Measurements from ENCODE around the gene C15orf39. TPM values are rescaled to one million over a fixed set of nuclear protein-coding genes. Genes with fewer than 3 reads are reported as not detected.

Gene C15orf39
- total RNA-seq, 4 donors from 2014 or later = 13.8 to 20.1 (median 17.2) TPM

DNA sequence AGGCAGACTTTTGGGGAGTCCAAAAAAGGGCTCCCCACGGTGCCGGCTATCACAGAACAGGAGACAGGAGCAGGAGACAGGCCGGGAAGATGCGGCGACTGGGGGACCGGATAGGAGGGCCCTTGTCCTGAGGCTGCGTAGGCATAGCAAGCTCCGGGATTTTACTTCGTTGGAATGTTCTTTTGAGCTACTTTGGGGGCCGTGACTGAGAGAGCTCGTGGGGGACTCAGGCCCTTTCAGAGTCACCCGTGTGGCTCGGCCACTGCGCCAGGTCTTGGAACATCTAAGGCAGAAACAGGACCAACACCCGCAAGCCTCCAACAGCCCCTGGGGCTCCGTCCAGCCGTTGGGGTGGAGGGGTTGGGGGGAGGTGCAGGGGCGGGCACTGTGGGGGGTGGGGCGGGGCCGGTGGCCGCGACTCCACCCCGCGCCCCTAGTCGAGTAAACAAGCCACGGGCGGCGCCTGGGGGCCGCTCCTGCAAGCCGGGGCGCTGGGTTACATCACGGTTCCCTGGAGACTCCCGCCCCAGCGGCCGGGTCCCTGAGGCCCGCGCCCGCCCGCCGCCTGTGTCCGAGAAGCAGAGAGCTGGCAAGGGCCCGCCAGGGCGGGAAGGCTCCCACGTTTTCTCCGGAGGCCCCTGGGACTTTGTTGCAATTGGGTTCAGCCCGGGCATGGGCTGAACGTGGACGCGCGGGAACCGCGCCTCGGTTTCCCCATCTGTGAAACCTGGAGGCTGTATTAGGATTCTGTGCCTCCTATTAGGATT, 23.3 kb upstream of the C15orf39 start:
- Histone ChIP-seq H3K27ac (peak overlapping the region; percentile 71 to 94 (median 86)), H3K4me1 (peaks cover 0 to 77% (median 54%) of the 10 kb centered on the region in 4 donors), H3K9me3 (no peaks in the 10 kb centered on the region), H3K36me3 (no peaks in the 10 kb centered on the region), H3K4me3 (peak overlapping the region; percentile 30 to 53 (median 44)), H3K27me3 (no peaks in the 10 kb centered on the region)
- TF ChIP-seq, protein P1, sequence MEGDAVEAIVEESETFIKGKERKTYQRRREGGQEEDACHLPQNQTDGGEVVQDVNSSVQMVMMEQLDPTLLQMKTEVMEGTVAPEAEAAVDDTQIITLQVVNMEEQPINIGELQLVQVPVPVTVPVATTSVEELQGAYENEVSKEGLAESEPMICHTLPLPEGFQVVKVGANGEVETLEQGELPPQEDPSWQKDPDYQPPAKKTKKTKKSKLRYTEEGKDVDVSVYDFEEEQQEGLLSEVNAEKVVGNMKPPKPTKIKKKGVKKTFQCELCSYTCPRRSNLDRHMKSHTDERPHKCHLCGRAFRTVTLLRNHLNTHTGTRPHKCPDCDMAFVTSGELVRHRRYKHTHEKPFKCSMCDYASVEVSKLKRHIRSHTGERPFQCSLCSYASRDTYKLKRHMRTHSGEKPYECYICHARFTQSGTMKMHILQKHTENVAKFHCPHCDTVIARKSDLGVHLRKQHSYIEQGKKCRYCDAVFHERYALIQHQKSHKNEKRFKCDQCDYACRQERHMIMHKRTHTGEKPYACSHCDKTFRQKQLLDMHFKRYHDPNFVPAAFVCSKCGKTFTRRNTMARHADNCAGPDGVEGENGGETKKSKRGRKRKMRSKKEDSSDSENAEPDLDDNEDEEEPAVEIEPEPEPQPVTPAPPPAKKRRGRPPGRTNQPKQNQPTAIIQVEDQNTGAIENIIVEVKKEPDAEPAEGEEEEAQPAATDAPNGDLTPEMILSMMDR (IDR thresholded peaks at IDR 0.05) = no peak
- TF ChIP-seq EP300 (IDR thresholded peaks at IDR 0.05) (peak in 1 of 2 donors; percentile 26), POLR2A (IDR thresholded peaks at IDR 0.05) (peak in 1 of 2 donors; percentile 29)
- WGBS, 2 donors = 5 to 11% methylated on average over 30 to 42 of the region's 53 CpGs
- DNase-seq (ENCODE audit: low spot score in 2 of 2) = peak in 1 of 2 donors; percentile 18

DNA sequence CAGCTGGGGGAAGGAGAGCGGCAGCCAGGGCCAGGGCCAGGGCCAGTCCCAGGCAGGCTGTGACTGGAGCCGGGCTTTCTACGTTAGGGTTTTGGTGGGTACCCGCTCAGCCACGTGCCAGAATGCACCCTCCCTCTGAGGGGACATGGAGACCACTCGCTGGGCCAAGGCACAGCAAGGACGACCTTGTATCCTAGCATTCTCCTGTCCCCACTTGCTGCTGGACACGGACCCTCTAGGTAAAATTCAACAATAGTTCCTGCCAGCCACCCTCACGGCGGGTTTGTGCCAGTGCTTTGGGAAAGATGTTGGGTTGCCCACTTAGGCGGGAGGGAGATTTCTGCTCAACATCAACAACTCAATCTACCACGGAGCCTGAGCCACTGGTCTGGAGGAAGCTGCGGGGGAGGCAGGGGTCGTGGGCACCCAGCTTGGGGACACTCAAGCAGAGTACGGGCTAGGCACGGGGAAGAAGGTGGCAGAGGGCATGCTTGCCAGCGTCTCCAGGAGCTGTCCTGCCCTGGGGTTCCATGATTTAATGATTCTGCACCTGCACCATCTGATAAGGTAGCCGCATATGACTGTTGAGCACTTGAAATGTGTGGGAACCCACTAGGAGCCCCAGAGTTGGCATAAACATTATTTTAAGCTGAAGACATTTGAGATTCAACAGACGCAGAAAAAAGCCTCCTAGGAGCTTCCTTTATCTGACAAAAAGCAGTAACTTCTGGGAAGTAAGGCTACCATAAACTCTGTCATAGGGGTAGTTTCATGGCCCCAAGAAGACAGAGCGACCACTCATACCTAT, 22.5 kb upstream of the C15orf39 start:
- H3K27ac ChIP-seq = peak overlapping the region; percentile 71 to 94 (median 86)

DNA sequence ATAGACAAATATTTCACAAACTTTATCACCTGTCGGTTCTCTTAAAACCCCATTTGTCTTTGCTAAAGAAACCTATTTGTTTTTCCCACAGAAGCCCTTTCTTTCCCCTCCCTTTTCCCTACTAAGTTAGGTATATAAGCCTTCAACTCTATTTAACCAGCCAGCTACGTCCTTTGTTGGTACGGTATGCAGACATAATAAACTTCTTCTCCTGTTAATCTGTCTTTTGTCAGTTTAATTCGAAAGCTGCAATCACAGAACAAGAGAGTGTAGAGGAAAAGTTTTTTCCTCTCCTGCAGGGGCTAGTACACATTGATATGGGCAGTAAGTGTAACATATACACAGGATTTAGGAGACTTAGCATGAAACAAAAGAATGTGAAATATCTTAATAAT, 21.9 kb upstream of the C15orf39 start:
- no peak for TF ChIP-seq EP300 (IDR thresholded peaks at IDR 0.05)
- no peak for TF ChIP-seq POLR2A (IDR thresholded peaks at IDR 0.05)
- TF ChIP-seq, protein P1 (IDR thresholded peaks at IDR 0.05) = no peak
- 57 to 66% methylated on average over 4 of the region's 4 CpGs for WGBS, 2 donors
- no peak for DNase-seq (ENCODE audit: low spot score in 2 of 2)
- peak overlapping the region; percentile 71 to 94 (median 86) for H3K27ac ChIP-seq
- H3K9me3 ChIP-seq = no peaks in the 10 kb centered on the region
- peaks cover 0 to 77% (median 54%) of the 10 kb centered on the region in 4 donors for H3K4me1 ChIP-seq
- H3K36me3 ChIP-seq = no peaks in the 10 kb centered on the region
- no peak overlapping the region for H3K4me3 ChIP-seq
- no peaks in the 10 kb centered on the region for H3K27me3 ChIP-seq

More for the DNA sequence above, 22.5 kb upstream of the C15orf39 start:
- H3K27me3 ChIP-seq = no peaks in the 10 kb centered on the region
- TF ChIP-seq POLR2A (IDR thresholded peaks at IDR 0.05) (no peak), EP300 (IDR thresholded peaks at IDR 0.05) (no peak)
- TF ChIP-seq, protein P1 (IDR thresholded peaks at IDR 0.05) = no peak
- WGBS, 2 donors = 67 to 68% methylated on average over 14 to 17 of the region's 20 CpGs
- H3K4me3 ChIP-seq = peak overlapping the region; percentile 30 to 53 (median 44)
- no peaks in the 10 kb centered on the region for H3K36me3 ChIP-seq
- H3K9me3 ChIP-seq = no peaks in the 10 kb centered on the region
- H3K4me1 ChIP-seq = peaks cover 0 to 77% (median 54%) of the 10 kb centered on the region in 4 donors
- DNase-seq (ENCODE audit: low spot score in 2 of 2) = no peak

DNA sequence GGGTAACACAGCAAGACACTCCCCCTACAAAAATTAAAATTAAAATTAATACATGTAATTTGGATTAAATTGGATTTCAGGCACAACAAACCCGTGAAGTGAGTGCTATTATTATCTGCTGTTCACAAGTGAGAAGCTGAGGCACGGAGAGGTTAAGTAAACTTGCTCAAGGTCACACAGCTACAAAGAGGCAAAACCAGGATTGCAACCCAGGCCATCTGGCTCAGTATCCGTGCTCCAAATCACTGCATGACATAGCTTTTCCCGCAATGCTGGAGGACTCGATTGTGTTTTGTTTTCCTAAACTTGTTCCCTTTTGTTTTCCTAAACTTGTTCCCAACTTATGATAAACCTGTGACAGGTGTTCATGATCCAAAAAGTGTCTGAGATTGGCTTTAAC, 19.9 kb upstream of the C15orf39 start:
- Histone ChIP-seq H3K4me1 (peaks cover 0 to 61% (median 39%) of the 10 kb centered on the region in 4 donors), H3K9me3 (no peaks in the 10 kb centered on the region), H3K27me3 (no peaks in the 10 kb centered on the region), H3K4me3 (no peak overlapping the region), H3K27ac (peak overlapping the region in 3 of 4 donors; percentile 56 to 94 (median 90)), H3K36me3 (no peaks in the 10 kb centered on the region)
- TF ChIP-seq POLR2A (IDR thresholded peaks at IDR 0.05) (no peak), EP300 (IDR thresholded peaks at IDR 0.05) (no peak)
- TF ChIP-seq, protein P1 (IDR thresholded peaks at IDR 0.05) = no peak
- WGBS, 2 donors = 29 to 32% methylated on average over 5 of the region's 5 CpGs
- no peak for DNase-seq (ENCODE audit: low spot score in 2 of 2)
